ENCODE results near the gene DPP4. TPM values are rescaled to one million over a fixed set of nuclear protein-coding genes. Genes with fewer than 3 reads are reported as not detected.

The DPP4 gene
- total and polyA plus RNA-seq, 2 of the 13 experiments (the other 11 are each of a cell fraction or from before 2014, with no cell fraction given) = 39.4 to 109 TPM

DNA sequence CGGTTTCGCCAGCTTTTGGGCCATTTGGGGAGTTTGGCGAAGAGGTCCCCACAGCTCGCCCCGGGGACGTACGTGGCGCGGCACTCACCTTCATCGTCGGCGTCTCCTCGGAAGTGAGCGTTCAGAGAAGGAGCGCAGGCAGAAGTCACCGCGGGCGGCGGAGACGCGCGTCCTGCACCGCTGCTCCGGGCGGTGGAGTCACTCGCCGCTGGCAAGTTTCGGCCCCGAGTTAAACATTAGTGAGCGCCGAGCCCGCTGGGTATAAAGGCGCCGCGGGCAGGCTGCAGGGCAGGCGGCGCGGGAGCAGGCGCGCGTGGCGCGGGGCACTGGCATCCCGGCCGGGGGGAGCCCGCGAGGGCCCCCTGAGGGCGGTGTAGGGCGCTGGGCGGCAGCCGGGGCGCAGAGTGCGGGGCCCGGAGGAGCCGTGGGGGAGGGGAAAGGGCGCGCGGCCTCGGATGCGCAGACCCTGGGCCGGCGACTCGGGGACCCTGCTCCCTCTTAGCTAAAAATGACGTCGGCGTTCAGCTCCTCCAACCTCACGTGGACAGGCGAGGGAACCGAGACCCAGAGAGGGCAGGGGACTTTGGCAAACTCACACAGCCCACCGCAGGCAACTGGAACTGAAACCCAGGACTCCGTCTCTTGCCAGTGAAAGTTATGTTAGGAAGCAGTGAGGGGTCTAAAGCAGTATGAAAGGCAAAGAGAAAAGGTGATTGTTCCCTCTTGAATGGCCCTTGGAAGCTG is at the start of gene DPP4 (continued):
- TF ChIP-seq, protein P1, sequence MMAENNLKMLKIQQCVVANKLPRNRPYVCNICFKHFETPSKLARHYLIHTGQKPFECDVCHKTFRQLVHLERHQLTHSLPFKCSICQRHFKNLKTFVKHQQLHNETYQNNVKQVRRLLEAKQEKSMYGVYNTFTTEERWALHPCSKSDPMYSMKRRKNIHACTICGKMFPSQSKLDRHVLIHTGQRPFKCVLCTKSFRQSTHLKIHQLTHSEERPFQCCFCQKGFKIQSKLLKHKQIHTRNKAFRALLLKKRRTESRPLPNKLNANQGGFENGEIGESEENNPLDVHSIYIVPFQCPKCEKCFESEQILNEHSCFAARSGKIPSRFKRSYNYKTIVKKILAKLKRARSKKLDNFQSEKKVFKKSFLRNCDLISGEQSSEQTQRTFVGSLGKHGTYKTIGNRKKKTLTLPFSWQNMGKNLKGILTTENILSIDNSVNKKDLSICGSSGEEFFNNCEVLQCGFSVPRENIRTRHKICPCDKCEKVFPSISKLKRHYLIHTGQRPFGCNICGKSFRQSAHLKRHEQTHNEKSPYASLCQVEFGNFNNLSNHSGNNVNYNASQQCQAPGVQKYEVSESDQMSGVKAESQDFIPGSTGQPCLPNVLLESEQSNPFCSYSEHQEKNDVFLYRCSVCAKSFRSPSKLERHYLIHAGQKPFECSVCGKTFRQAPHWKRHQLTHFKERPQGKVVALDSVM (CRISPR knock-in tag; IDR thresholded peaks at IDR 0.05) = 0 out of 2 replicates have a peak, but pooled peaks have one; percentile 12
- TF ChIP-seq SOX13 (IDR thresholded peaks at IDR 0.05) (no peak), SOX13 (CRISPR knock-in tag; conservative IDR thresholded peaks at IDR 0.05 in 1 of 2, IDR thresholded peaks at IDR 0.05 in 1 of 2) (peak; percentile 45 to 84; a peak in 2 of 4 replicates), PHF8 (CRISPR knock-in tag; IDR thresholded peaks at IDR 0.05) (peak; percentile 63; the same call in 1 of the 2 replicates), SP1 (IDR thresholded peaks at IDR 0.05) (no peak), SP1 (CRISPR knock-in tag; IDR thresholded peaks at IDR 0.05) (0 out of 2 replicates have a peak, but pooled peaks have one; percentile 7), CHCHD3 (CRISPR knock-in tag; IDR thresholded peaks at IDR 0.05) (0 out of 2 replicates have a peak, but pooled peaks have one; percentile 22), ZNF274 (CRISPR knock-in tag; IDR thresholded peaks at IDR 0.05) (0 out of 2 replicates have a peak, but pooled peaks have one; percentile 76), TAF1 (CRISPR knock-in tag; IDR thresholded peaks at IDR 0.05) (peak; percentile 75), ZNF782 (CRISPR knock-in tag; IDR thresholded peaks at IDR 0.05; ENCODE audit: borderline replicate concordance) (peak; percentile 45; the same call in 1 of the 2 replicates), ERF (CRISPR knock-in tag; IDR thresholded peaks at IDR 0.05) (peak; percentile 60; the same call in 1 of the 2 replicates), RAD21 (CRISPR knock-in tag; IDR thresholded peaks at IDR 0.05) (peak; percentile 82)
- TF ChIP-seq, protein P2, sequence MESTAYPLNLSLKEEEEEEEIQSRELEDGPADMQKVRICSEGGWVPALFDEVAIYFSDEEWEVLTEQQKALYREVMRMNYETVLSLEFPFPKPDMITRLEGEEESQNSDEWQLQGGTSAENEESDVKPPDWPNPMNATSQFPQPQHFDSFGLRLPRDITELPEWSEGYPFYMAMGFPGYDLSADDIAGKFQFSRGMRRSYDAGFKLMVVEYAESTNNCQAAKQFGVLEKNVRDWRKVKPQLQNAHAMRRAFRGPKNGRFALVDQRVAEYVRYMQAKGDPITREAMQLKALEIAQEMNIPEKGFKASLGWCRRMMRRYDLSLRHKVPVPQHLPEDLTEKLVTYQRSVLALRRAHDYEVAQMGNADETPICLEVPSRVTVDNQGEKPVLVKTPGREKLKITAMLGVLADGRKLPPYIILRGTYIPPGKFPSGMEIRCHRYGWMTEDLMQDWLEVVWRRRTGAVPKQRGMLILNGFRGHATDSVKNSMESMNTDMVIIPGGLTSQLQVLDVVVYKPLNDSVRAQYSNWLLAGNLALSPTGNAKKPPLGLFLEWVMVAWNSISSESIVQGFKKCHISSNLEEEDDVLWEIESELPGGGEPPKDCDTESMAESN (CRISPR knock-in tag; conservative IDR thresholded peaks at IDR 0.05) = 0 out of 2 replicates have a peak, but pooled peaks have one; percentile 21
- TF ChIP-seq, protein P3, sequence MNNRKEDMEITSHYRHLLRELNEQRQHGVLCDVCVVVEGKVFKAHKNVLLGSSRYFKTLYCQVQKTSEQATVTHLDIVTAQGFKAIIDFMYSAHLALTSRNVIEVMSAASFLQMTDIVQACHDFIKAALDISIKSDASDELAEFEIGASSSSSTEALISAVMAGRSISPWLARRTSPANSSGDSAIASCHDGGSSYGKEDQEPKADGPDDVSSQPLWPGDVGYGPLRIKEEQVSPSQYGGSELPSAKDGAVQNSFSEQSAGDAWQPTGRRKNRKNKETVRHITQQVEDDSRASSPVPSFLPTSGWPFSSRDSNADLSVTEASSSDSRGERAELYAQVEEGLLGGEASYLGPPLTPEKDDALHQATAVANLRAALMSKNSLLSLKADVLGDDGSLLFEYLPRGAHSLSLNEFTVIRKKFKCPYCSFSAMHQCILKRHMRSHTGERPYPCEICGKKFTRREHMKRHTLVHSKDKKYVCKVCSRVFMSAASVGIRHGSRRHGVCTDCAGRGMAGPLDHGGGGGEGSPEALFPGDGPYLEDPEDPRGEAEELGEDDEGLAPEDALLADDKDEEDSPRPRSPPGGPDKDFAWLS (CRISPR knock-in tag; IDR thresholded peaks at IDR 0.05; ENCODE audit: borderline replicate concordance) = 0 out of 2 replicates have a peak, but pooled peaks have one; percentile 20
- TF ChIP-seq, protein P4, sequence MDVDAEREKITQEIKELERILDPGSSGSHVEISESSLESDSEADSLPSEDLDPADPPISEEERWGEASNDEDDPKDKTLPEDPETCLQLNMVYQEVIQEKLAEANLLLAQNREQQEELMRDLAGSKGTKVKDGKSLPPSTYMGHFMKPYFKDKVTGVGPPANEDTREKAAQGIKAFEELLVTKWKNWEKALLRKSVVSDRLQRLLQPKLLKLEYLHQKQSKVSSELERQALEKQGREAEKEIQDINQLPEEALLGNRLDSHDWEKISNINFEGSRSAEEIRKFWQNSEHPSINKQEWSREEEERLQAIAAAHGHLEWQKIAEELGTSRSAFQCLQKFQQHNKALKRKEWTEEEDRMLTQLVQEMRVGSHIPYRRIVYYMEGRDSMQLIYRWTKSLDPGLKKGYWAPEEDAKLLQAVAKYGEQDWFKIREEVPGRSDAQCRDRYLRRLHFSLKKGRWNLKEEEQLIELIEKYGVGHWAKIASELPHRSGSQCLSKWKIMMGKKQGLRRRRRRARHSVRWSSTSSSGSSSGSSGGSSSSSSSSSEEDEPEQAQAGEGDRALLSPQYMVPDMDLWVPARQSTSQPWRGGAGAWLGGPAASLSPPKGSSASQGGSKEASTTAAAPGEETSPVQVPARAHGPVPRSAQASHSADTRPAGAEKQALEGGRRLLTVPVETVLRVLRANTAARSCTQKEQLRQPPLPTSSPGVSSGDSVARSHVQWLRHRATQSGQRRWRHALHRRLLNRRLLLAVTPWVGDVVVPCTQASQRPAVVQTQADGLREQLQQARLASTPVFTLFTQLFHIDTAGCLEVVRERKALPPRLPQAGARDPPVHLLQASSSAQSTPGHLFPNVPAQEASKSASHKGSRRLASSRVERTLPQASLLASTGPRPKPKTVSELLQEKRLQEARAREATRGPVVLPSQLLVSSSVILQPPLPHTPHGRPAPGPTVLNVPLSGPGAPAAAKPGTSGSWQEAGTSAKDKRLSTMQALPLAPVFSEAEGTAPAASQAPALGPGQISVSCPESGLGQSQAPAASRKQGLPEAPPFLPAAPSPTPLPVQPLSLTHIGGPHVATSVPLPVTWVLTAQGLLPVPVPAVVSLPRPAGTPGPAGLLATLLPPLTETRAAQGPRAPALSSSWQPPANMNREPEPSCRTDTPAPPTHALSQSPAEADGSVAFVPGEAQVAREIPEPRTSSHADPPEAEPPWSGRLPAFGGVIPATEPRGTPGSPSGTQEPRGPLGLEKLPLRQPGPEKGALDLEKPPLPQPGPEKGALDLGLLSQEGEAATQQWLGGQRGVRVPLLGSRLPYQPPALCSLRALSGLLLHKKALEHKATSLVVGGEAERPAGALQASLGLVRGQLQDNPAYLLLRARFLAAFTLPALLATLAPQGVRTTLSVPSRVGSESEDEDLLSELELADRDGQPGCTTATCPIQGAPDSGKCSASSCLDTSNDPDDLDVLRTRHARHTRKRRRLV (CRISPR knock-in tag; IDR thresholded peaks at IDR 0.05) = no peak
- TF ChIP-seq, protein P5, sequence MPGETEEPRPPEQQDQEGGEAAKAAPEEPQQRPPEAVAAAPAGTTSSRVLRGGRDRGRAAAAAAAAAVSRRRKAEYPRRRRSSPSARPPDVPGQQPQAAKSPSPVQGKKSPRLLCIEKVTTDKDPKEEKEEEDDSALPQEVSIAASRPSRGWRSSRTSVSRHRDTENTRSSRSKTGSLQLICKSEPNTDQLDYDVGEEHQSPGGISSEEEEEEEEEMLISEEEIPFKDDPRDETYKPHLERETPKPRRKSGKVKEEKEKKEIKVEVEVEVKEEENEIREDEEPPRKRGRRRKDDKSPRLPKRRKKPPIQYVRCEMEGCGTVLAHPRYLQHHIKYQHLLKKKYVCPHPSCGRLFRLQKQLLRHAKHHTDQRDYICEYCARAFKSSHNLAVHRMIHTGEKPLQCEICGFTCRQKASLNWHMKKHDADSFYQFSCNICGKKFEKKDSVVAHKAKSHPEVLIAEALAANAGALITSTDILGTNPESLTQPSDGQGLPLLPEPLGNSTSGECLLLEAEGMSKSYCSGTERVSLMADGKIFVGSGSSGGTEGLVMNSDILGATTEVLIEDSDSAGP (CRISPR knock-in tag; IDR thresholded peaks at IDR 0.05; ENCODE audit: borderline replicate concordance) = peak; percentile 87; the same call in 1 of the 2 replicates
